ENCODE measurements around the gene GET3. TPM values are rescaled to one million over a fixed set of nuclear protein-coding genes. Genes with fewer than 3 reads are reported as not detected.

Gene GET3
- total and polyA plus RNA-seq, 2 of the 13 experiments (the other 11 are each of a cell fraction or from before 2014, with no cell fraction given): 57.7 to 59.4 TPM

GRCh38 chr19:12767666-12768065 is 30.4 kb downstream of the GET3 start (continued):
- no peak for TF ChIP-seq ZBTB40 (IDR thresholded peaks at IDR 0.05)
- TF ChIP-seq ZBTB40 (CRISPR knock-in tag; IDR thresholded peaks at IDR 0.05): no peak
- TF ChIP-seq NR2F2 (IDR thresholded peaks at IDR 0.05; ENCODE audit: borderline replicate concordance, low read depth): no peak
- TF ChIP-seq SATB2 (CRISPR knock-in tag; IDR thresholded peaks at IDR 0.05): no peak
- TF ChIP-seq ZNF724P (CRISPR knock-in tag; IDR thresholded peaks at IDR 0.05; ENCODE audit: borderline replicate concordance): no peak
- no peak for TF ChIP-seq ZNF530 (CRISPR knock-in tag; IDR thresholded peaks at IDR 0.05; ENCODE audit: low read depth)
- TF ChIP-seq FOXA1 (IDR thresholded peaks at IDR 0.05): no peak
- no peak for TF ChIP-seq FOXA1 (CRISPR knock-in tag; IDR thresholded peaks at IDR 0.05)
- no peak for TF ChIP-seq ZNF460 (CRISPR knock-in tag; IDR thresholded peaks at IDR 0.05; ENCODE audit: borderline replicate concordance)
- TF ChIP-seq HNF1B (CRISPR knock-in tag; IDR thresholded peaks at IDR 0.05): no peak
- no peak for TF ChIP-seq ZNF850 (CRISPR knock-in tag; conservative IDR thresholded peaks at IDR 0.05)
- TF ChIP-seq, protein P1, sequence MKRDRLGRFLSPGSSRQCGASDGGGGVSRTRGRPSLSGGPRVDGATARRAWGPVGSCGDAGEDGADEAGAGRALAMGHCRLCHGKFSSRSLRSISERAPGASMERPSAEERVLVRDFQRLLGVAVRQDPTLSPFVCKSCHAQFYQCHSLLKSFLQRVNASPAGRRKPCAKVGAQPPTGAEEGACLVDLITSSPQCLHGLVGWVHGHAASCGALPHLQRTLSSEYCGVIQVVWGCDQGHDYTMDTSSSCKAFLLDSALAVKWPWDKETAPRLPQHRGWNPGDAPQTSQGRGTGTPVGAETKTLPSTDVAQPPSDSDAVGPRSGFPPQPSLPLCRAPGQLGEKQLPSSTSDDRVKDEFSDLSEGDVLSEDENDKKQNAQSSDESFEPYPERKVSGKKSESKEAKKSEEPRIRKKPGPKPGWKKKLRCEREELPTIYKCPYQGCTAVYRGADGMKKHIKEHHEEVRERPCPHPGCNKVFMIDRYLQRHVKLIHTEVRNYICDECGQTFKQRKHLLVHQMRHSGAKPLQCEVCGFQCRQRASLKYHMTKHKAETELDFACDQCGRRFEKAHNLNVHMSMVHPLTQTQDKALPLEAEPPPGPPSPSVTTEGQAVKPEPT (CRISPR knock-in tag; IDR thresholded peaks at IDR 0.05; ENCODE audit: low read depth): no peak
- TF ChIP-seq, protein P2, sequence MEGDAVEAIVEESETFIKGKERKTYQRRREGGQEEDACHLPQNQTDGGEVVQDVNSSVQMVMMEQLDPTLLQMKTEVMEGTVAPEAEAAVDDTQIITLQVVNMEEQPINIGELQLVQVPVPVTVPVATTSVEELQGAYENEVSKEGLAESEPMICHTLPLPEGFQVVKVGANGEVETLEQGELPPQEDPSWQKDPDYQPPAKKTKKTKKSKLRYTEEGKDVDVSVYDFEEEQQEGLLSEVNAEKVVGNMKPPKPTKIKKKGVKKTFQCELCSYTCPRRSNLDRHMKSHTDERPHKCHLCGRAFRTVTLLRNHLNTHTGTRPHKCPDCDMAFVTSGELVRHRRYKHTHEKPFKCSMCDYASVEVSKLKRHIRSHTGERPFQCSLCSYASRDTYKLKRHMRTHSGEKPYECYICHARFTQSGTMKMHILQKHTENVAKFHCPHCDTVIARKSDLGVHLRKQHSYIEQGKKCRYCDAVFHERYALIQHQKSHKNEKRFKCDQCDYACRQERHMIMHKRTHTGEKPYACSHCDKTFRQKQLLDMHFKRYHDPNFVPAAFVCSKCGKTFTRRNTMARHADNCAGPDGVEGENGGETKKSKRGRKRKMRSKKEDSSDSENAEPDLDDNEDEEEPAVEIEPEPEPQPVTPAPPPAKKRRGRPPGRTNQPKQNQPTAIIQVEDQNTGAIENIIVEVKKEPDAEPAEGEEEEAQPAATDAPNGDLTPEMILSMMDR (CRISPR knock-in tag; IDR thresholded peaks at IDR 0.05): no peak

All from HepG2 (cell line).